ENCODE results near the gene PCSK9. TPM values are rescaled to one million over a fixed set of nuclear protein-coding genes. Genes with fewer than 3 reads are reported as not detected.
"Not testable (repeated sequence)": the region's sequence is repeated elsewhere in the genome, so short reads cannot be mapped to it uniquely, and the experiment has no call there.

PCSK9 gene
- total and polyA plus RNA-seq, 11 donors = 0.04 to 0.45 TPM; not detected in 9

DNA sequence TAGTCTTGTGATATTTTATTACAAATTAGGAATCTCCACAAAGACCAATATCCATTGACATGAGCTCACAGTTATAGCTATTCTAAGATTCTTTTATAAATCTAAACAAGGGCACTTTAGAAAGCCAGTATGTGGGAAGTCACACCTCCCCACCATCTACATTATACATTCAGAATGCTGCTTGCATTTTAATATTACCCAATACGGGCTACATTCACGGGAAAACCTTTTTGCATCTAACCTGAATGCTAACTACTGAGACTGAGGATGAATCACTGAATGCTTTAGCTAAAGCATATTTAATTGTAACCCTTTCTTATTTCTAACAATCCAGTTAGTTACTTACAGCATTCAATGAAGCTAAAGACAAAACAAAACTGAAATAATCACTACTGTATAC, 53.1 kb downstream of the PCSK9 start:
- Histone ChIP-seq H3K9me3 (no peaks in the 10 kb centered on the region), H3K27ac (no peak overlapping the region), H3K4me1 (no peaks in the 10 kb centered on the region), H3K27me3 (no peaks in the 10 kb centered on the region), H3K36me3 (peaks cover 3 to 100% (median 100%) of the 10 kb centered on the region in 9 donors), H3K4me3 (no peak overlapping the region)
- 91 to 95% (median 91%) methylated on average over 2 of the region's 2 CpGs for WGBS, 4 donors
- TF ChIP-seq, protein P1, sequence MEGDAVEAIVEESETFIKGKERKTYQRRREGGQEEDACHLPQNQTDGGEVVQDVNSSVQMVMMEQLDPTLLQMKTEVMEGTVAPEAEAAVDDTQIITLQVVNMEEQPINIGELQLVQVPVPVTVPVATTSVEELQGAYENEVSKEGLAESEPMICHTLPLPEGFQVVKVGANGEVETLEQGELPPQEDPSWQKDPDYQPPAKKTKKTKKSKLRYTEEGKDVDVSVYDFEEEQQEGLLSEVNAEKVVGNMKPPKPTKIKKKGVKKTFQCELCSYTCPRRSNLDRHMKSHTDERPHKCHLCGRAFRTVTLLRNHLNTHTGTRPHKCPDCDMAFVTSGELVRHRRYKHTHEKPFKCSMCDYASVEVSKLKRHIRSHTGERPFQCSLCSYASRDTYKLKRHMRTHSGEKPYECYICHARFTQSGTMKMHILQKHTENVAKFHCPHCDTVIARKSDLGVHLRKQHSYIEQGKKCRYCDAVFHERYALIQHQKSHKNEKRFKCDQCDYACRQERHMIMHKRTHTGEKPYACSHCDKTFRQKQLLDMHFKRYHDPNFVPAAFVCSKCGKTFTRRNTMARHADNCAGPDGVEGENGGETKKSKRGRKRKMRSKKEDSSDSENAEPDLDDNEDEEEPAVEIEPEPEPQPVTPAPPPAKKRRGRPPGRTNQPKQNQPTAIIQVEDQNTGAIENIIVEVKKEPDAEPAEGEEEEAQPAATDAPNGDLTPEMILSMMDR (IDR thresholded peaks at IDR 0.05) = no peak
- no peak for TF ChIP-seq POLR2A (IDR thresholded peaks at IDR 0.05)
- DNase-seq = no peak
- ATAC-seq = no peak
- intact Hi-C loops (cut with DNase I) = loop anchor here in 1 of 10 donors (10.0 kb wide), 1 partner anchor 52 kb away; no protein-coding TSS in a partner anchor

DNA sequence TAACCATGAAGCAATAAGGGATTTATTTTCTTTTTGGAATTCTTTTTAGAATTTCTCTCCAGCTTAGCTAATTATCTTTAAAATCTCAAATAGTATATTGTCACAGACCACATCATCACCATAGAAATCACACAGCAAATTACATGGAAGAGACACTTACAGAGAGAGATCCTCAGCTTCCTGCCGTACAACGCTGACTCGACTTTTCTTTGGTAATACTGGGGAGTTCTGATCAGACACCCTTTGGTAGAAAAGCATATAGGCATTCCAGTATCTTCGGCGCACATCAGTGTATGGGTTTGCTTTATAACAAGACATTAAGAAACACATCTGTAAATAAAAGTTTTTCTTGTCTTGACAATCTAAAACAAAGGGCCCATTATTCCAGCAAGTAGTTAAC, 55.7 kb downstream of the PCSK9 start:
- 95 to 98% (median 97%) methylated on average over 5 of the region's 5 CpGs for WGBS, 4 donors
- intact Hi-C loops (cut with DNase I) = loop anchor here in 1 of 10 donors (10.0 kb wide), 1 partner anchor 50 kb away; no protein-coding TSS in a partner anchor
- TF ChIP-seq, protein P1 (IDR thresholded peaks at IDR 0.05) = no peak
- no peak for TF ChIP-seq POLR2A (IDR thresholded peaks at IDR 0.05)

DNA sequence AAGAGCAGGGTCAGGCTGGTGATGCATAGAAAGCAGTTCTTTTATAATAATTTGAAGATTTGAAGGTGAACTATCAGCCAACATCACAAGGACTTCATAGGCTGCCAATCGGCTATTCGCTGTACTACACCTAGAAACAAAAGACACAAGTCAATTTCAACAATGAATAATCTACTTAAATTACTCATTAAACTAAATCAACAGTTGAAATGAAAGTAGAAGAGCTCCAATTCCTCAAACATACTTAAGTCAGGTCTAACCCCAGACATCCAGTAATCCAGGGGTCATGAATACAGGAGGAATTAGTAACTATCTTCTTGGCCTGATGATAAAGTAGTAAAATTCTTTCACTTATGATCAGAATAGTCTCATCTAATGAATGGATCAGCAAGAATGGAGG, 64.5 kb downstream of the PCSK9 start:
- H3K9me3 ChIP-seq = no peaks in the 10 kb centered on the region
- H3K27me3 ChIP-seq = no peaks in the 10 kb centered on the region
- no peak overlapping the region for H3K4me3 ChIP-seq
- DNase-seq = no peak
- intact Hi-C loops (cut with DNase I) = no loop called here
- H3K36me3 ChIP-seq = peaks cover 0 to 100% (median 98%) of the 10 kb centered on the region in 9 donors
- no peak for ATAC-seq
- 95 to 100% (median 98%) methylated on average over 2 of the region's 2 CpGs for WGBS, 4 donors
- no peak overlapping the region for H3K27ac ChIP-seq
- TF ChIP-seq POLR2A (IDR thresholded peaks at IDR 0.05) = no peak
- TF ChIP-seq, protein P1 (IDR thresholded peaks at IDR 0.05) = no peak
- peaks cover 0 to 5% (median 0%) of the 10 kb centered on the region in 12 donors for H3K4me1 ChIP-seq

More for the DNA sequence above, 55.7 kb downstream of the PCSK9 start:
- no peaks in the 10 kb centered on the region for H3K4me1 ChIP-seq
- H3K27me3 ChIP-seq = no peaks in the 10 kb centered on the region
- DNase-seq = no peak
- H3K36me3 ChIP-seq = peaks cover 3 to 100% (median 100%) of the 10 kb centered on the region in 9 donors
- no peak overlapping the region for H3K27ac ChIP-seq
- H3K9me3 ChIP-seq = no peaks in the 10 kb centered on the region
- ATAC-seq = no peak
- H3K4me3 ChIP-seq = no peak overlapping the region

DNA sequence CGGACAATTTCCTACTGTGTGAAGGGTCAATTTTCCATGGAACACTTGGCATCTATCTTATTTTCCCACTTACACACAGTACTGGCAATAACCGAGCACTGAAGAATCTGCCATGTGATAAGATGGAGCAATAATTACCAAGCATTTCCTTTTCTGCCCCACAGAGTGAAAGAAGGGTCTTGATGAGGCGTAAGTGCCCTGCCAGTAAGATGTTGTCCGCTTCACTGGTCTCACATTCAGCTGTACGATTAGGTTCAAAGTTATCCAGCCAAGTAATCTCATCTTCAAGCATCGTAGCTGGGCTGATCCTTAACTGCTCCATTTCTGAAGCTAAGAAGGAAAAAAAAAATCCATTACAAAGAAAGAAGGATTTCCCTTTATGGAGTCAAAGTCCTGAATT, 67.8 kb downstream of the PCSK9 start:
- Histone ChIP-seq H3K9me3 (peaks cover 0 to 2% (median 0%) of the 10 kb centered on the region in 12 donors), H3K4me3 (no peak overlapping the region), H3K4me1 (peaks cover 0 to 5% (median 0%) of the 10 kb centered on the region in 12 donors), H3K27me3 (no peaks in the 10 kb centered on the region), H3K27ac (no peak overlapping the region), H3K36me3 (peaks cover 0 to 100% (median 97%) of the 10 kb centered on the region in 9 donors)
- no peak for TF ChIP-seq POLR2A (IDR thresholded peaks at IDR 0.05)
- TF ChIP-seq, protein P1 (IDR thresholded peaks at IDR 0.05) = no peak
- intact Hi-C loops (cut with DNase I) = no loop called here
- WGBS, 4 donors = 74 to 80% (median 76%) methylated on average over 6 of the region's 6 CpGs
- no peak for ATAC-seq
- DNase-seq = no peak

DNA sequence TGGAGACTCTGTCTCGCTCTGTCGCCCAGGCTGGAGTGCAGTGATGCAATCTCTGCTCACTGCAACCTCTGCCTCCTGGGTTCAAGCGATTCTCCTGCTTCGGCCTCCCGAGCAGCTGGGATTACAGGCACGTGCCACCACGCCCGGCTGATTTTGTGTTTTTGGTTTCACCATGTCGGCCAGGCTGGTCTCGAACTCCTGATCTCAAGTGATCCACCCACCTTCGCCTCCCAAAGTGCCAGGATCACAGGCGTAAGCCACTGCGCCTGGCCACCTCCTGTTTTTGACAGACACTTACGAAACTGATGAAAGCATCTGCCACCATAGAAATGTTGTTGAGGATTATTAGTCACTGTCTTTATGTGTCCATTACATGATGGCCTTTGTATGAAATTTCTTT, 69.7 kb downstream of the PCSK9 start:
- ATAC-seq; H3K4me1 ChIP-seq; DNase-seq; H3K27me3 ChIP-seq; H3K4me3 ChIP-seq; H3K9me3 ChIP-seq; H3K27ac ChIP-seq; intact Hi-C loops (cut with DNase I): not testable (repeated sequence)
- H3K36me3 ChIP-seq = peaks cover 0 to 100% (median 97%) of the 10 kb centered on the region in 9 donors
- WGBS, 4 donors = 96 to 98% (median 97%) methylated on average over 14 of the region's 14 CpGs

Data from heart left ventricle (tissue), 16 donors.